Astrocyte (in vitro differentiated cells and primary cell): Measurements from ENCODE around the gene FAM3C. TPM values are rescaled to one million over a fixed set of nuclear protein-coding genes. Genes with fewer than 3 reads are reported as not detected.
A peak's percentile ranks its signal among the peaks of the same experiment; 100 is the strongest.

Experiments used
- DNase-seq: peaks from one replicate; pipeline ENCODE4 v3.0.0-alpha.2; 2010; ENCODE audit warnings: low read depth
- FAIRE-seq: peaks from 2 replicates; lab custom pipeline; 2011; peaks lifted over from hg19 to GRCh38; lab: Jason Lieb, UNC
- H2AFZ ChIP-seq: 2 replicates; pipeline ENCODE4 v1.6.0; 2012; ENCODE audit warnings: low read depth, low read length, inconsistent platforms
- H3K27ac ChIP-seq: 2 replicates; pipeline ENCODE4 v1.5.1; 2011; ENCODE audit warnings: low read depth, low read length, inconsistent platforms
- H3K27me3 ChIP-seq: 2 replicates; pipeline ENCODE4 v1.6.0; 2011; ENCODE audit warnings: low read length, inconsistent platforms; ENCODE audit not compliant: insufficient read depth
- H3K36me3 ChIP-seq: 2 replicates; pipeline ENCODE4 v1.5.1; 2011; ENCODE audit warnings: low read length, inconsistent platforms; ENCODE audit not compliant: insufficient read depth
- H3K4me1 ChIP-seq: 2 replicates; pipeline ENCODE4 v1.5.1; 2011; ENCODE audit warnings: low read length, inconsistent platforms; ENCODE audit not compliant: insufficient read depth
- H3K4me2 ChIP-seq: 2 replicates; pipeline ENCODE4 v1.6.0; 2012; ENCODE audit warnings: low read length, inconsistent platforms
- H3K4me3 ChIP-seq: 2 replicates; pipeline ENCODE4 v1.5.1; 2011; ENCODE audit warnings: low read depth, mild to moderate bottlenecking, low read length, inconsistent platforms; ENCODE audit not compliant: insufficient read depth
- H3K79me2 ChIP-seq: 2 replicates; pipeline ENCODE4 v1.6.0; 2012; ENCODE audit warnings: mild to moderate bottlenecking, low read length, inconsistent platforms; ENCODE audit not compliant: insufficient read depth
- H3K9ac ChIP-seq: 2 replicates; pipeline ENCODE4 v1.6.0; 2012; ENCODE audit warnings: mild to moderate bottlenecking, low read length, inconsistent platforms
- H3K9me3 ChIP-seq: 2 replicates; pipeline ENCODE4 v1.5.1; 2012; ENCODE audit warnings: low read depth, mild to moderate bottlenecking, low read length, inconsistent platforms; ENCODE audit not compliant: insufficient read depth
- H4K20me1 ChIP-seq: 2 replicates; pipeline ENCODE4 v1.6.0; 2012; ENCODE audit warnings: low read length, inconsistent platforms; ENCODE audit not compliant: insufficient read depth
- H3K27ac Mint-ChIP-seq: one replicate; pipeline ENCODE4 v1.8.0; 2021; ENCODE audit warnings: mild to moderate bottlenecking, mixed read lengths; ENCODE audit not compliant: unreplicated experiment
- H3K27me3 Mint-ChIP-seq: one replicate; pipeline ENCODE4 v1.8.0; 2021; ENCODE audit warnings: low read depth, mixed read lengths; ENCODE audit not compliant: unreplicated experiment
- H3K36me3 Mint-ChIP-seq: one replicate; pipeline ENCODE4 v1.8.0; 2021; ENCODE audit warnings: low read depth, mixed read lengths; ENCODE audit not compliant: unreplicated experiment
- H3K4me1 Mint-ChIP-seq: one replicate; pipeline ENCODE4 v1.8.0; 2021; ENCODE audit warnings: low read depth, mixed read lengths; ENCODE audit not compliant: unreplicated experiment
- H3K4me3 Mint-ChIP-seq: one replicate; pipeline ENCODE4 v1.8.0; 2021; ENCODE audit warnings: mild to moderate bottlenecking, moderate library complexity, mixed read lengths; ENCODE audit not compliant: unreplicated experiment
- H3K9me3 Mint-ChIP-seq: one replicate; pipeline ENCODE4 v1.8.0; 2021; ENCODE audit warnings: mild to moderate bottlenecking, mixed read lengths; ENCODE audit not compliant: unreplicated experiment
- EZH2 ChIP-seq: IDR thresholded peaks from 2 replicates; pipeline ENCODE4 v1.6.1; 2012; ENCODE audit warnings: mild to moderate bottlenecking, low read length, inconsistent platforms; ENCODE audit not compliant: insufficient read depth
- total RNA-seq: library from RNA; stranded (reverse); gene quantifications from 2 replicates; pipeline ENCODE4 v1.2.1, GENCODE V29; 2021
- TF ChIP-seq, protein P1 (sequence below): IDR thresholded peaks from 2 replicates; pipeline ENCODE4 v1.5.1; 2011; ENCODE audit warnings: low read depth, mild to moderate bottlenecking, inconsistent platforms, low read length, moderate library complexity; ENCODE audit not compliant: insufficient read depth

The FAM3C gene
- total RNA-seq, 1 donor from 2014 or later: 71.8 TPM

DNA sequence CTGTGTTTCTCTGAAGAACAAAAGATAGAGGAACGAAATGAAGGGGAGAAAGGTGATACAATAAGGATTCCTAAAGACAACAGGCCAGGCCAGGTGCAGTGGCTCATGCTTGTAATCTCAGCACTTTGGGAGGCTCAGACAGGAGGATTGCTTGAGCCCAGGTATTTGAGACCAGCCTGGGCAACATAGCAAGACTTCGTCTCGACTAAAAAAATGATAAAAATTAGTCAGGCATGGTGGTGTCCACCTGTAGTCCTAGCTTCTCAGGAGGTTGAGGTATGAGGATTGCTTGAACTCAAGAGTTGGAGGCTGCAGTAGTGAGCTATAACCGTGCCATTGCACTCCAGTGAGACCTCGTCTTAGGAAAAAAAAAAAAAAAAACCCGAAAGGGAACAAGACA is 41.4 kb upstream of the FAM3C start:
- H3K27ac ChIP-seq: no peak overlapping the region
- no peaks in the 10 kb centered on the region for H4K20me1 ChIP-seq
- H3K27me3 Mint-ChIP-seq: no peaks in the 10 kb centered on the region
- H3K4me3 ChIP-seq: no peak overlapping the region
- peaks cover 13% of the 10 kb centered on the region for H3K4me1 Mint-ChIP-seq
- H3K36me3 ChIP-seq: no peaks in the 10 kb centered on the region
- no peaks in the 10 kb centered on the region for H3K36me3 Mint-ChIP-seq
- no peak for FAIRE-seq
- H3K4me2 ChIP-seq: peak overlapping the region; percentile 82
- H3K4me3 Mint-ChIP-seq: no peak overlapping the region
- H3K9ac ChIP-seq: no peak overlapping the region
- no peak for DNase-seq
- no peak for TF ChIP-seq EZH2
- TF ChIP-seq, protein P1, sequence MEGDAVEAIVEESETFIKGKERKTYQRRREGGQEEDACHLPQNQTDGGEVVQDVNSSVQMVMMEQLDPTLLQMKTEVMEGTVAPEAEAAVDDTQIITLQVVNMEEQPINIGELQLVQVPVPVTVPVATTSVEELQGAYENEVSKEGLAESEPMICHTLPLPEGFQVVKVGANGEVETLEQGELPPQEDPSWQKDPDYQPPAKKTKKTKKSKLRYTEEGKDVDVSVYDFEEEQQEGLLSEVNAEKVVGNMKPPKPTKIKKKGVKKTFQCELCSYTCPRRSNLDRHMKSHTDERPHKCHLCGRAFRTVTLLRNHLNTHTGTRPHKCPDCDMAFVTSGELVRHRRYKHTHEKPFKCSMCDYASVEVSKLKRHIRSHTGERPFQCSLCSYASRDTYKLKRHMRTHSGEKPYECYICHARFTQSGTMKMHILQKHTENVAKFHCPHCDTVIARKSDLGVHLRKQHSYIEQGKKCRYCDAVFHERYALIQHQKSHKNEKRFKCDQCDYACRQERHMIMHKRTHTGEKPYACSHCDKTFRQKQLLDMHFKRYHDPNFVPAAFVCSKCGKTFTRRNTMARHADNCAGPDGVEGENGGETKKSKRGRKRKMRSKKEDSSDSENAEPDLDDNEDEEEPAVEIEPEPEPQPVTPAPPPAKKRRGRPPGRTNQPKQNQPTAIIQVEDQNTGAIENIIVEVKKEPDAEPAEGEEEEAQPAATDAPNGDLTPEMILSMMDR: no peak
- no peak overlapping the region for H2AFZ ChIP-seq
- H3K27ac Mint-ChIP-seq: peak overlapping the region; percentile 97
- H3K9me3 ChIP-seq: no peaks in the 10 kb centered on the region
- H3K27me3 ChIP-seq: no peaks in the 10 kb centered on the region
- peaks cover 6% of the 10 kb centered on the region for H3K4me1 ChIP-seq
- H3K79me2 ChIP-seq: no peaks in the 10 kb centered on the region
- peaks cover 5% of the 10 kb centered on the region for H3K9me3 Mint-ChIP-seq

GRCh38 chr7:121436688-121437087 is 40.6 kb upstream of the FAM3C start:
- FAIRE-seq (no peak), DNase-seq (no peak)
- Histone ChIP-seq H3K4me3 (no peak overlapping the region), H4K20me1 (no peaks in the 10 kb centered on the region), H3K79me2 (no peaks in the 10 kb centered on the region), H3K27ac (no peak overlapping the region), H3K4me1 (peaks cover 6% of the 10 kb centered on the region), H2AFZ (no peak overlapping the region), H3K9me3 (no peaks in the 10 kb centered on the region), H3K4me2 (no peak overlapping the region), H3K36me3 (no peaks in the 10 kb centered on the region), H3K9ac (no peak overlapping the region), H3K27me3 (no peaks in the 10 kb centered on the region)
- Mint-ChIP-seq H3K4me3 (no peak overlapping the region), H3K9me3 (peaks cover 5% of the 10 kb centered on the region), H3K4me1 (peaks cover 13% of the 10 kb centered on the region), H3K27me3 (no peaks in the 10 kb centered on the region), H3K27ac (no peak overlapping the region), H3K36me3 (no peaks in the 10 kb centered on the region)
- TF ChIP-seq, protein P1: no peak
- no peak for TF ChIP-seq EZH2

GRCh38 chr7:121436136-121436535 is 40.0 kb upstream of the FAM3C start:
- Mint-ChIP-seq H3K36me3 (no peaks in the 10 kb centered on the region), H3K27me3 (no peaks in the 10 kb centered on the region), H3K4me1 (peaks cover 13% of the 10 kb centered on the region), H3K9me3 (peaks cover 5% of the 10 kb centered on the region), H3K27ac (no peak overlapping the region), H3K4me3 (no peak overlapping the region)
- no peak overlapping the region for H2AFZ ChIP-seq
- no peak for TF ChIP-seq EZH2
- TF ChIP-seq, protein P1: no peak
- FAIRE-seq (no peak), DNase-seq (no peak)
- no peaks in the 10 kb centered on the region for H3K79me2 ChIP-seq
- no peaks in the 10 kb centered on the region for H3K9me3 ChIP-seq
- no peaks in the 10 kb centered on the region for H4K20me1 ChIP-seq
- H3K4me2 ChIP-seq: no peak overlapping the region
- no peaks in the 10 kb centered on the region for H3K27me3 ChIP-seq
- H3K4me3 ChIP-seq: no peak overlapping the region
- peaks cover 6% of the 10 kb centered on the region for H3K4me1 ChIP-seq
- no peaks in the 10 kb centered on the region for H3K36me3 ChIP-seq
- H3K27ac ChIP-seq: no peak overlapping the region
- no peak overlapping the region for H3K9ac ChIP-seq
